ENCODE results near the gene SIRT3. TPM values are rescaled to one million over a fixed set of nuclear protein-coding genes. Genes with fewer than 3 reads are reported as not detected.

SIRT3 gene
- total and polyA plus RNA-seq, 2 of the 13 experiments (the other 11 are each of a cell fraction or from before 2014, with no cell fraction given) = 15.1 to 18.2 TPM

- TF ChIP-seq, protein P1, sequence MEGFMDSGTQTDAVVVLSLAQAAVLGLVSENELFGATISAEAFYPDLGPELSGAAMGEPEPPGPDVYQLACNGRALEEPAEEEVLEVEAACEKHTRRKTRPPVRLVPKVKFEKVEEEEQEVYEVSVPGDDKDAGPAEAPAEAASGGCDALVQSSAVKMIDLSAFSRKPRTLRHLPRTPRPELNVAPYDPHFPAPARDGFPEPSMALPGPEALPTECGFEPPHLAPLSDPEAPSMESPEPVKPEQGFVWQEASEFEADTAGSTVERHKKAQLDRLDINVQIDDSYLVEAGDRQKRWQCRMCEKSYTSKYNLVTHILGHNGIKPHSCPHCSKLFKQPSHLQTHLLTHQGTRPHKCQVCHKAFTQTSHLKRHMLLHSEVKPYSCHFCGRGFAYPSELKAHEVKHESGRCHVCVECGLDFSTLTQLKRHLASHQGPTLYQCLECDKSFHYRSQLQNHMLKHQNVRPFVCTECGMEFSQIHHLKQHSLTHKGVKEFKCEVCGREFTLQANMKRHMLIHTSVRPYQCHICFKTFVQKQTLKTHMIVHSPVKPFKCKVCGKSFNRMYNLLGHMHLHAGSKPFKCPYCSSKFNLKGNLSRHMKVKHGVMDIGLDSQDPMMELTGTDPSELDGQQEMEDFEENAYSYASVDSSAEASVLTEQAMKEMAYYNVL (CRISPR knock-in tag; IDR thresholded peaks at IDR 0.05; ENCODE audit: borderline replicate concordance) = 0 out of 2 replicates have a peak, but pooled peaks have one; percentile 10
- TF ChIP-seq CSRNP1 (CRISPR knock-in tag; IDR thresholded peaks at IDR 0.05) = peak; percentile 76; the same call in 1 of the 2 replicates
- TF ChIP-seq HNRNPL (IDR thresholded peaks at IDR 0.05; ENCODE audit: low read depth, low read length) = 0 out of 2 replicates have a peak, but pooled peaks have one; percentile 44
- 0 out of 2 replicates have a peak, but pooled peaks have one; percentile 14 for TF ChIP-seq ZNF784 (CRISPR knock-in tag; IDR thresholded peaks at IDR 0.05; ENCODE audit: borderline replicate concordance)
- TF ChIP-seq HHEX (CRISPR knock-in tag; IDR thresholded peaks at IDR 0.05) = no peak
- peak; percentile 19 for TF ChIP-seq MED8 (CRISPR knock-in tag; IDR thresholded peaks at IDR 0.05; ENCODE audit: insufficient replicate concordance)
- TF ChIP-seq, protein P2, sequence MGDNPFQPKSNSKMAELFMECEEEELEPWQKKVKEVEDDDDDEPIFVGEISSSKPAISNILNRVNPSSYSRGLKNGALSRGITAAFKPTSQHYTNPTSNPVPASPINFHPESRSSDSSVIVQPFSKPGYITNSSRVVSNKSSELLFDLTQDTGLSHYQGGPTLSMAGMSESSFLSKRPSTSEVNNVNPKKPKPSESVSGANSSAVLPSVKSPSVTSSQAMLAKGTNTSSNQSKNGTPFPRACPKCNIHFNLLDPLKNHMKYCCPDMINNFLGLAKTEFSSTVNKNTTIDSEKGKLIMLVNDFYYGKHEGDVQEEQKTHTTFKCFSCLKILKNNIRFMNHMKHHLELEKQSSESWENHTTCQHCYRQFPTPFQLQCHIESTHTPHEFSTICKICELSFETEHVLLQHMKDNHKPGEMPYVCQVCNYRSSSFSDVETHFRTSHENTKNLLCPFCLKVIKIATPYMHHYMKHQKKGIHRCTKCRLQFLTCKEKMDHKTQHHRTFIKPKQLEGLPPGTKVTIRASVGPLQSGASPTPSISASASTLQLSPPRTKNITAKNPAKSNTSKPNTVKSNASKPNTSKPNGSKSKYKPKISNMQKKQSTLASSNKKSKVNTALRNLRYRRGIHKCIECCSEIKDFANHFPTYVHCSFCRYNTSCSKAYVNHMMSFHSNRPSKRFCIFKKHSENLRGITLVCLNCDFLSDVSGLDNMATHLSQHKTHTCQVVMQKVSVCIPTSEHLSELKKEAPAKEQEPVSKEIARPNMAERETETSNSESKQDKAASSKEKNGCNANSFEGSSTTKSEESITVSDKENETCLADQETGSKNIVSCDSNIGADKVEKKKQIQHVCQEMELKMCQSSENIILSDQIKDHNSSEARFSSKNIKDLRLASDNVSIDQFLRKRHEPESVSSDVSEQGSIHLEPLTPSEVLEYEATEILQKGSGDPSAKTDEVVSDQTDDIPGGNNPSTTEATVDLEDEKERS (CRISPR knock-in tag; IDR thresholded peaks at IDR 0.05) = 0 out of 2 replicates have a peak, but pooled peaks have one; percentile 16
- TF ChIP-seq ZNF777 (CRISPR knock-in tag; IDR thresholded peaks at IDR 0.05) = peak; percentile 29; the same call in 1 of the 2 replicates
- TF ChIP-seq ZGPAT (CRISPR knock-in tag; IDR thresholded peaks at IDR 0.05) = peak; percentile 22; the same call in 1 of the 2 replicates
- TF ChIP-seq MEIS2 (CRISPR knock-in tag; IDR thresholded peaks at IDR 0.05) = peak; percentile 62; the same call in 1 of the 2 replicates
- no peak for TF ChIP-seq TEAD2 (CRISPR knock-in tag; IDR thresholded peaks at IDR 0.05)
- peak; percentile 43; the same call in 1 of the 2 replicates for TF ChIP-seq HIC2 (CRISPR knock-in tag; IDR thresholded peaks at IDR 0.05; ENCODE audit: low read depth)
- TF ChIP-seq DMAP1 (CRISPR knock-in tag; IDR thresholded peaks at IDR 0.05) = peak; percentile 71; the same call in 1 of the 2 replicates
- TF ChIP-seq, protein P3, sequence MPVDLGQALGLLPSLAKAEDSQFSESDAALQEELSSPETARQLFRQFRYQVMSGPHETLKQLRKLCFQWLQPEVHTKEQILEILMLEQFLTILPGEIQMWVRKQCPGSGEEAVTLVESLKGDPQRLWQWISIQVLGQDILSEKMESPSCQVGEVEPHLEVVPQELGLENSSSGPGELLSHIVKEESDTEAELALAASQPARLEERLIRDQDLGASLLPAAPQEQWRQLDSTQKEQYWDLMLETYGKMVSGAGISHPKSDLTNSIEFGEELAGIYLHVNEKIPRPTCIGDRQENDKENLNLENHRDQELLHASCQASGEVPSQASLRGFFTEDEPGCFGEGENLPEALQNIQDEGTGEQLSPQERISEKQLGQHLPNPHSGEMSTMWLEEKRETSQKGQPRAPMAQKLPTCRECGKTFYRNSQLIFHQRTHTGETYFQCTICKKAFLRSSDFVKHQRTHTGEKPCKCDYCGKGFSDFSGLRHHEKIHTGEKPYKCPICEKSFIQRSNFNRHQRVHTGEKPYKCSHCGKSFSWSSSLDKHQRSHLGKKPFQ (CRISPR knock-in tag; IDR thresholded peaks at IDR 0.05; ENCODE audit: insufficient replicate concordance) = peak; percentile 36
Observed at GRCh38 chr11:235997-236773, at the start of gene SIRT3 (continued).
